HFF-Myc (cell line): ENCODE measurements around the gene FAM3D.
"Not testable (repeated sequence)": the region's sequence is repeated elsewhere in the genome, so short reads cannot be mapped to it uniquely, and the experiment has no call there.

Experiments
- DNase-seq: peaks from one replicate; pipeline ENCODE4 v3.0.0-alpha.2; 2011; ENCODE audit warnings: low read depth; ENCODE audit errors: extremely low read depth
- H3K4me3 ChIP-seq: replicated peaks from 2 replicates; pipeline ENCODE4 v1.5.1; 2011; ENCODE audit warnings: low read depth, mild to moderate bottlenecking, control low read depth, low read length
- CTCF ChIP-seq: IDR thresholded peaks from 2 replicates; pipeline ENCODE4 v1.5.1; 2012; ENCODE audit warnings: mild to moderate bottlenecking, low read depth, low read length, control low read depth; ENCODE audit errors: missing control alignments

The FAM3D gene

DNA sequence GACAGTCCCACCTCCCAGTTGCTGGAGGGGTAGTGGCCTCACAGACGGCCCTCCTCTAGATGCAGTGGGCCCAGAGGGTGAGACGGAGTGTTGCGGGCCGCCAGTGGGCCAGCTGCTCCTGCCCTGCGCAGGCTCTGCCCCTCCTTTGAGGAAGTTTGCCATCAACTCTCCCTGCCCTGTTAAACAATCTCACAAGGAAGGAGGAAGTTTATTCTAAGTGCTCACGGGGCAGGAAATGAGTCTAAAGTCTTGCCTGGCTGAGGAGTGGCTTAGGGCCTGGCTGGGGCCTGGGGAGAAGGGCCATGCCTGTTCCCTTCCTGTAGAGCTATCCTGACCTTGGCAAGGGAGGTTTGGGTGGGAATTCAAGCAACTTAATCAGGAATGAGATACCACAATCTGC lies at the start of gene FAM3D:
Gene FAM3D (minus strand): TSS at position 92 of the 400 bp plus-strand sequence. CDS start 11,211 bp downstream, outside the sequence.
- DNase-seq, result no peak
- H3K4me3 ChIP-seq, result no peak within 1 kb of the TSS
- TF ChIP-seq CTCF, result no peak

DNA sequence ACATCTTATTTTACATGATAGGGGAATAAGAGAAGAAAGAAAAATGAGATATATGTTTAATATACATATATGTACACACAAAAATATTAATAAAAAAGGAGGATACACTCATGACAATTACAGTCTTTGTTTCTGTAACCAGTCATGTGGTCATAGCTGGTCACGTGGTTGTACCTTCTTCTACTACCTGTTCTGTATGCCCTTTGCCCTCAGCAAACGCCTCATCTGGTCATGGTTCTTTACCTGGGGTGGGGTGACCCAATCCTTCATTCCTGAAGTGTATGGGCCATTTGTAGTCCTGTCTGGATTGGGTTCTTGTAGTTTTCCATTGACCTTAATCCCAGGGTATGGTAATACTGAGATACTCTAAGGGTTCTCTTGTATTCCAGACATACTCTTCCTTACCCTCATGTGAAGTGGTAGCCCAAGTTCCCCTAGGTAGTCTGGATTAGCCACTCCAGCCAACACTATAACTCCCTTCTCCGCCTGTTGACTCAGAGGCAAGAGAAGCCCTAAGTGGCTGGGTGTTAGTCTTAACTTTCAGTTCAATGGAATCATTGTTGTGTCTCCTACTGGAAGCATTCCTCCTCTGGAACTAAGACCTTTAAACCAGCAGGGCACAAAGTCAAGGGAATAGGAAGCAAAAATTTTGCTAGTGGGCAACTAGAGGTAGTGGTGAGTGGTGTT lies 47.3 kb upstream of the FAM3D start:
- no peak overlapping the region for H3K4me3 ChIP-seq
- DNase-seq, result no peak
- no peak for TF ChIP-seq CTCF

GRCh38 chr3:58711871-58712270 lies 45.3 kb upstream of the FAM3D start:
- TF ChIP-seq CTCF, result no peak

GRCh38 chr3:58708983-58709382 lies 42.4 kb upstream of the FAM3D start:
- H3K4me3 ChIP-seq, result not testable (repeated sequence)

More at GRCh38 chr3:58711871-58712270, 45.3 kb upstream of the FAM3D start:
- no peak for DNase-seq
- no peak overlapping the region for H3K4me3 ChIP-seq

GRCh38 chr3:58708116-58708791 lies 41.7 kb upstream of the FAM3D start:
- no peak overlapping the region for H3K4me3 ChIP-seq
- DNase-seq, result no peak
- TF ChIP-seq CTCF, result no peak

More at GRCh38 chr3:58708983-58709382, 42.4 kb upstream of the FAM3D start:
- not testable (repeated sequence) for DNase-seq

GRCh38 chr3:58707390-58707930 lies 40.9 kb upstream of the FAM3D start:
- no peak for TF ChIP-seq CTCF
- no peak overlapping the region for H3K4me3 ChIP-seq
- DNase-seq, result no peak
